ENCODE measurements around the gene TMEM30B. TPM values are rescaled to one million over a fixed set of nuclear protein-coding genes. Genes with fewer than 3 reads are reported as not detected.

The TMEM30B gene
- total and polyA plus RNA-seq, 9 of the 15 experiments (the other 6 are each of a cell fraction or from before 2014, with no cell fraction given): 0.04 TPM; not detected in 8

DNA sequence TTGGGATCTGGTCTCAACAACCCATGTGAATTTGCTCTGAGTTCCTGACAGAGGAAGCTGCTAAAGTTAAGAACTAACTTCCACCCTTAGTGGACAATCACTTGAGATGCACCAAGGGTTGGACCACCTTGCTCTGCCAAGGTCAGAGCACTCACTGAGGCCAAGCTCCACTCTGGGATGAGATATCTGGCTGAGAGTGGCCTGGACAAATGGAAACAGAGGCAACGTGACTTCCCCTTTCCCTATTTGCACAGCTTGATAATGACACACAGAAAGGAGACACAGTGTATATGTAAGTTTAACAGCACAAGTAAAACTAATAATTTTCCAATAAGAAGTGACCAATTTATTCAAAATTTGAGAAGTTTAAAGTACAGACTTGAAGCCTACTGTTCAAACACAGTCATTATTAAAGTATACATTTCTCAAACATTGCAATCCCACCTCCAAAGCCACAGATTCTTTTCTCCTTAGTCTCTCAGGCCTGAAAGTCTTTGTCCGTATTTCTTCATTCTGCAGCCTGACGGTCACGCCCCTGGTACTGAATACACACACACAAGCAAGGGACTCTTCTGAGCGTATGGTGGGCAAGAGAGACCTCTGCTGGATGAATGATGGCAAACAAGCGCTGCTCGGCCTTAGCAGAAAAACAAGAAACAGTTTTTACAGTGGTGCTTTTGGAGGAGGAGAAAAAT, 28.6 kb downstream of the TMEM30B start:
- ATAC-seq: peak; percentile 98
- Histone ChIP-seq H3K4me2 (ENCODE audit: insufficient read depth, low read length) (no peak overlapping the region), H3K4me3 (no peak overlapping the region), H3K27me3 (ENCODE audit: control insufficient read depth in 2 of 2, insufficient read depth in 2 of 2, low read length in 2 of 2) (peaks cover 0 to 9% of the 10 kb centered on the region in 2 experiments; a peak in 3 of 5 replicates), H3K9me3 (replicated peaks; ENCODE audit: control insufficient read depth, insufficient read depth, low read depth, low read length) (no peaks in the 10 kb centered on the region), H2AFZ (ENCODE audit: low read depth, low read length) (no peak overlapping the region), H3K9me1 (ENCODE audit: control insufficient read depth, insufficient read depth, low read length) (no peaks in the 10 kb centered on the region), H3K4me1 (replicated peaks in 1 of 2; ENCODE audit: control insufficient read depth in 2 of 2, insufficient read depth in 2 of 2, low read length in 2 of 2) (no peaks in the 10 kb centered on the region), H3K36me3 (ENCODE audit: control insufficient read depth, insufficient read depth, low read length) (no peaks in the 10 kb centered on the region), H3K9ac (ENCODE audit: insufficient read depth in 1 of 2, low read depth in 2 of 2, low read length in 2 of 2) (no peak overlapping the region), H4K20me1 (replicated peaks; ENCODE audit: control insufficient read depth, insufficient read depth, low read length) (no peaks in the 10 kb centered on the region), H3K27ac (ENCODE audit: extremely low read depth, low read depth, low read length) (no peak overlapping the region), H3K79me2 (ENCODE audit: control insufficient read depth, insufficient read depth, low read length) (no peaks in the 10 kb centered on the region)
- in situ Hi-C loops (cut with MboI) (no loop called here), intact Hi-C loops (cut with micrococcal nuclease) (loop anchor here (1.0 to 10.0 kb wide), 4 partner anchors 225 to 918 kb away; no protein-coding TSS in a partner anchor)
- peak; percentile 59 to 72 (median 62) for DNase-seq (ENCODE audit: extremely low read depth in 1 of 4, low spot score in 3 of 4)
- ChIA-PET POLR2A (interaction anchor here (0.9 to 1.0 kb wide), 2 partner anchors 12 to 683 kb away, joined by 3 to 4 read pairs; no protein-coding TSS in a partner anchor), CTCF (ENCODE audit: low intra/inter-chr PET ratio) (interaction anchor here (1.2 to 2.1 kb wide), 2 partner anchors 627 to 902 kb away, joined by 3 to 8 read pairs; no protein-coding TSS in a partner anchor)
- WGBS (ENCODE audit: insufficient coverage, low coverage, missing lambda C conversion rate): 3% methylated on average over 7 of the region's 7 CpGs
- BruUV-seq (replicated peaks): no TSS peak
- peak; percentile 87 for FAIRE-seq
- TF ChIP-seq, protein P1, sequence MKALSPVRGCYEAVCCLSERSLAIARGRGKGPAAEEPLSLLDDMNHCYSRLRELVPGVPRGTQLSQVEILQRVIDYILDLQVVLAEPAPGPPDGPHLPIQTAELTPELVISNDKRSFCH (CRISPR knock-in tag; IDR thresholded peaks at IDR 0.05): no peak
- TF ChIP-seq, protein P1 (tag; IDR thresholded peaks at IDR 0.05): no peak
- no peak for TF ChIP-seq ZNF695 (CRISPR knock-in tag; IDR thresholded peaks at IDR 0.05)
- no peak for TF ChIP-seq TFAP4 (CRISPR knock-in tag; IDR thresholded peaks at IDR 0.05; ENCODE audit: borderline replicate concordance)
- TF ChIP-seq ZNF436 (CRISPR knock-in tag; IDR thresholded peaks at IDR 0.05): no peak
- peak; percentile 72; the same call in 1 of the 2 replicates for TF ChIP-seq REST (IDR thresholded peaks at IDR 0.05; ENCODE audit: borderline replicate concordance)
- no peak for TF ChIP-seq REST (CRISPR knock-in tag; IDR thresholded peaks at IDR 0.05; ENCODE audit: low read depth)
- no peak for TF ChIP-seq NCOA2 (IDR thresholded peaks at IDR 0.05; ENCODE audit: partially characterized antibody in 2 of 2)
- TF ChIP-seq, protein P2, sequence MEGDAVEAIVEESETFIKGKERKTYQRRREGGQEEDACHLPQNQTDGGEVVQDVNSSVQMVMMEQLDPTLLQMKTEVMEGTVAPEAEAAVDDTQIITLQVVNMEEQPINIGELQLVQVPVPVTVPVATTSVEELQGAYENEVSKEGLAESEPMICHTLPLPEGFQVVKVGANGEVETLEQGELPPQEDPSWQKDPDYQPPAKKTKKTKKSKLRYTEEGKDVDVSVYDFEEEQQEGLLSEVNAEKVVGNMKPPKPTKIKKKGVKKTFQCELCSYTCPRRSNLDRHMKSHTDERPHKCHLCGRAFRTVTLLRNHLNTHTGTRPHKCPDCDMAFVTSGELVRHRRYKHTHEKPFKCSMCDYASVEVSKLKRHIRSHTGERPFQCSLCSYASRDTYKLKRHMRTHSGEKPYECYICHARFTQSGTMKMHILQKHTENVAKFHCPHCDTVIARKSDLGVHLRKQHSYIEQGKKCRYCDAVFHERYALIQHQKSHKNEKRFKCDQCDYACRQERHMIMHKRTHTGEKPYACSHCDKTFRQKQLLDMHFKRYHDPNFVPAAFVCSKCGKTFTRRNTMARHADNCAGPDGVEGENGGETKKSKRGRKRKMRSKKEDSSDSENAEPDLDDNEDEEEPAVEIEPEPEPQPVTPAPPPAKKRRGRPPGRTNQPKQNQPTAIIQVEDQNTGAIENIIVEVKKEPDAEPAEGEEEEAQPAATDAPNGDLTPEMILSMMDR (IDR thresholded peaks at IDR 0.05 in 2 of 3, conservative IDR thresholded peaks at IDR 0.05 in 1 of 3; ENCODE audit: insufficient read depth in 2 of 3, low read depth in 1 of 3, low read length in 3 of 3): peak; percentile 72 to 79 (median 73)

Data from K562 (cell line).